Right lobe of liver (tissue), 4 donors: ENCODE measurements around the gene LVRN.

Experiments used
- CTCF ChIP-seq, 4 donors: fragments of 200-600 bp in 3 of 4; fragments of 450-650 bp in 1 of 4; IDR thresholded peaks; one replicate each; pipeline versions ENCODE4 v1.5.1 to v1.8.0; 2016 to 2022; ENCODE audit warnings: antibody characterized with exemption in 4 of 4, mild to moderate bottlenecking in 2 of 4
- POLR2A ChIP-seq: fragments of 450-650 bp; IDR thresholded peaks from one replicate; pipeline ENCODE4 v1.6.1; 2017; ENCODE audit warnings: antibody characterized with exemption, mild to moderate bottlenecking
- donor health status: DM: no; HTN: no; CAD: no.
- donor health status: DM: no; HTN: no; CAD: no.
- donor health status: DM: no; HTN: yes; CAD: no.

DNA sequence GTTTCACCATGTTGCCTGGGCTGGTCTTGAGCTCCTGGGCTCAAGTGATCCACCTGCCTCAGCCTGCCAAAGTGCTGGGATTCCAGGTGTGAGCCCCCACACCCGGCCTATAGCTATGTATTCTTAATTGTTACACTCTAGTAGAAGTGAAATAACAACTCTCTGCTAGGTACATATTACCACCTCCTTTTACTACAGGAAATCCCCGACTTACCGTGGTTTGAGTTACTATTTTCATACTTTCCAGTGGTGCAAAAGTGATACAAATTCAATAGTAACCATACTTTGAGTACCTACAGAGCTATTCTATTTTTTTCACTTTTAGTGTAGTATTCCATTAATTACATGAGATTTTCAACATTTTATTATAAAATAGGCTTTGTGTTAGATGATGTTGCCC, 70.7 kb downstream of the LVRN start:
- no peak for TF ChIP-seq POLR2A
- TF ChIP-seq CTCF (IDR thresholded peaks at IDR 0.05), result no peak
